ENCODE data around the gene KLHL35. TPM values are rescaled to one million over a fixed set of nuclear protein-coding genes. Genes with fewer than 3 reads are reported as not detected.
A peak's percentile ranks its signal among the peaks of the same experiment; 100 is the strongest.

The KLHL35 gene
- total and polyA plus RNA-seq, 4 donors = 0.62 to 2.4 (median 1.7) TPM

DNA sequence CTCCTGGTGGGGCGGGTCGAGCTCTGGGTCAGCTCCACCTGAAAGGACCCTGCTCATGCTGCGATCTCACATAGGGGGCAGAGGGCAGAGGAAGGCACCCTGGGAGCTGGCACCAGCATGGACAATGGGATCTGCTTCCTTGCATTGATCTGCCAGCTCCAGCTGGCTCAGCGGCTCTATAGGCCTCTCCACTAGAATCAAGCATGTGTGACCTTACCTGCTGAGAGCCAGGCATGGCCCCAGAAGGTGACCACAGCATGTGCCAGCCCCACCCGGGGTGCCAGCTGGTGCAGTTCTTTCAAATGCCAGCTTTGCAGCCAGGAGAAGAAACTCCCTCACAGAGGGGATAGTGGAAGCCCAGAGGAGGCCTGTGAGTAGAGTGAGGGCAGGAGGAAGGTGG lies 22.0 kb upstream of the KLHL35 start:
- Histone ChIP-seq H3K9ac (ENCODE audit: insufficient read depth in 1 of 2, low read length in 2 of 2) (no peak overlapping the region), H3K27me3 (ENCODE audit: control insufficient read depth in 3 of 3, insufficient read depth in 3 of 3, low read length in 2 of 3) (peaks cover 0 to 4% (median 3%) of the 10 kb centered on the region in 3 donors), H3K4me1 (ENCODE audit: control insufficient read depth in 5 of 5, insufficient read depth in 5 of 5, low read length in 5 of 5) (peaks cover 0 to 20% (median 0%) of the 10 kb centered on the region in 5 donors), H3K4me3 (no peak overlapping the region), H3K9me3 (ENCODE audit: control insufficient read depth in 4 of 4, insufficient read depth in 3 of 4, low read length in 3 of 4) (no peaks in the 10 kb centered on the region), H3K36me3 (ENCODE audit: control insufficient read depth in 4 of 4, insufficient read depth in 4 of 4, low read length in 4 of 4) (no peaks in the 10 kb centered on the region), H3K27ac (ENCODE audit: low read depth in 1 of 2, low read length in 1 of 2) (peak overlapping the region in 1 of 2 donors; percentile 15)
- ATAC-seq (ENCODE audit: insufficient read depth, low FRiP score) (no peak), DNase-seq (no peak)
- WGBS, 2 donors = 83 to 93% methylated on average over 5 of the region's 5 CpGs
- TF ChIP-seq, protein P1, sequence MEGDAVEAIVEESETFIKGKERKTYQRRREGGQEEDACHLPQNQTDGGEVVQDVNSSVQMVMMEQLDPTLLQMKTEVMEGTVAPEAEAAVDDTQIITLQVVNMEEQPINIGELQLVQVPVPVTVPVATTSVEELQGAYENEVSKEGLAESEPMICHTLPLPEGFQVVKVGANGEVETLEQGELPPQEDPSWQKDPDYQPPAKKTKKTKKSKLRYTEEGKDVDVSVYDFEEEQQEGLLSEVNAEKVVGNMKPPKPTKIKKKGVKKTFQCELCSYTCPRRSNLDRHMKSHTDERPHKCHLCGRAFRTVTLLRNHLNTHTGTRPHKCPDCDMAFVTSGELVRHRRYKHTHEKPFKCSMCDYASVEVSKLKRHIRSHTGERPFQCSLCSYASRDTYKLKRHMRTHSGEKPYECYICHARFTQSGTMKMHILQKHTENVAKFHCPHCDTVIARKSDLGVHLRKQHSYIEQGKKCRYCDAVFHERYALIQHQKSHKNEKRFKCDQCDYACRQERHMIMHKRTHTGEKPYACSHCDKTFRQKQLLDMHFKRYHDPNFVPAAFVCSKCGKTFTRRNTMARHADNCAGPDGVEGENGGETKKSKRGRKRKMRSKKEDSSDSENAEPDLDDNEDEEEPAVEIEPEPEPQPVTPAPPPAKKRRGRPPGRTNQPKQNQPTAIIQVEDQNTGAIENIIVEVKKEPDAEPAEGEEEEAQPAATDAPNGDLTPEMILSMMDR (IDR thresholded peaks at IDR 0.05; ENCODE audit: control extremely low read depth, extremely low read depth) = no peak

DNA sequence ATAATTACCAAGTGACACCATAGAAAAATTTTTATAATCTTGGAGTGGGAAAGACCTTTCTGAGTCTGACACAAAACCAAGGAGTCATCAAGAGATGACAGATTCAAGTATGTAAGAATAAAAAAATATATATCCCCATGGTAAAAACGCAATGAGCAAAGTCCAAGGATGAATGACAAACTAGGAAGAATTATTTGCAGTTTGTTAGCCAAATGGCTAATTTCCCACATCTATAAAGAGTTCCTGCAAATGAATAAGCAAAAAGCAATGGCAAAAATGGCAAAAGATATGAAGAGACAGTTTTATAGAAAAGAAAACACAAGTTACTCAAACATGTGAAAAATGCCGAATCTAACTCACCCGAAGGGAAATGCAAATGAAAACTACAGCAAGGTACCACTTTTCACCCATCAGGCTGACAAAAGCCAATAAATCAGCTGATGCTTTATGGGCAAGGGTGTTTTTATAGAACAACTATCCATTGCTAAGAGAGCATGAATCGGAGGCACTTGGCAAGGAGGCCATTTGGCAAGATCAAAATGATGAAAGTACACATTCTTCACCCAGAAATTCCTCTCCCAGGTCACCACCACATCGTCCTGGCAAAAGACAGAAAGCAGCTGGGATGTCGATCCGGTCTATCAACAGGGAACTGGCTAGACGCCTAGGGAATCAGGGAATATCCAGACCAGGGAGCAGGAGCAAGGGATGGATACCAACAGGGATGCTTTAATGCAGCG lies 21.1 kb upstream of the KLHL35 start:
- Histone ChIP-seq H3K9ac (ENCODE audit: insufficient read depth in 1 of 2, low read length in 2 of 2) (no peak overlapping the region), H3K27me3 (ENCODE audit: control insufficient read depth in 3 of 3, insufficient read depth in 3 of 3, low read length in 2 of 3) (peaks cover 0 to 4% (median 3%) of the 10 kb centered on the region in 3 donors), H3K4me3 (no peak overlapping the region), H3K36me3 (ENCODE audit: control insufficient read depth in 4 of 4, insufficient read depth in 4 of 4, low read length in 4 of 4) (no peaks in the 10 kb centered on the region), H3K27ac (ENCODE audit: low read depth in 1 of 2, low read length in 1 of 2) (no peak overlapping the region), H3K4me1 (ENCODE audit: control insufficient read depth in 5 of 5, insufficient read depth in 5 of 5, low read length in 5 of 5) (peaks cover 0 to 20% (median 0%) of the 10 kb centered on the region in 5 donors), H3K9me3 (ENCODE audit: control insufficient read depth in 4 of 4, insufficient read depth in 3 of 4, low read length in 3 of 4) (no peaks in the 10 kb centered on the region)
- WGBS, 2 donors = 70 to 85% methylated on average over 9 of the region's 9 CpGs
- peak; percentile 55 to 65 (median 62) for DNase-seq
- no peak for ATAC-seq (ENCODE audit: insufficient read depth, low FRiP score)
- TF ChIP-seq, protein P1 (IDR thresholded peaks at IDR 0.05; ENCODE audit: control extremely low read depth, extremely low read depth) = no peak

DNA sequence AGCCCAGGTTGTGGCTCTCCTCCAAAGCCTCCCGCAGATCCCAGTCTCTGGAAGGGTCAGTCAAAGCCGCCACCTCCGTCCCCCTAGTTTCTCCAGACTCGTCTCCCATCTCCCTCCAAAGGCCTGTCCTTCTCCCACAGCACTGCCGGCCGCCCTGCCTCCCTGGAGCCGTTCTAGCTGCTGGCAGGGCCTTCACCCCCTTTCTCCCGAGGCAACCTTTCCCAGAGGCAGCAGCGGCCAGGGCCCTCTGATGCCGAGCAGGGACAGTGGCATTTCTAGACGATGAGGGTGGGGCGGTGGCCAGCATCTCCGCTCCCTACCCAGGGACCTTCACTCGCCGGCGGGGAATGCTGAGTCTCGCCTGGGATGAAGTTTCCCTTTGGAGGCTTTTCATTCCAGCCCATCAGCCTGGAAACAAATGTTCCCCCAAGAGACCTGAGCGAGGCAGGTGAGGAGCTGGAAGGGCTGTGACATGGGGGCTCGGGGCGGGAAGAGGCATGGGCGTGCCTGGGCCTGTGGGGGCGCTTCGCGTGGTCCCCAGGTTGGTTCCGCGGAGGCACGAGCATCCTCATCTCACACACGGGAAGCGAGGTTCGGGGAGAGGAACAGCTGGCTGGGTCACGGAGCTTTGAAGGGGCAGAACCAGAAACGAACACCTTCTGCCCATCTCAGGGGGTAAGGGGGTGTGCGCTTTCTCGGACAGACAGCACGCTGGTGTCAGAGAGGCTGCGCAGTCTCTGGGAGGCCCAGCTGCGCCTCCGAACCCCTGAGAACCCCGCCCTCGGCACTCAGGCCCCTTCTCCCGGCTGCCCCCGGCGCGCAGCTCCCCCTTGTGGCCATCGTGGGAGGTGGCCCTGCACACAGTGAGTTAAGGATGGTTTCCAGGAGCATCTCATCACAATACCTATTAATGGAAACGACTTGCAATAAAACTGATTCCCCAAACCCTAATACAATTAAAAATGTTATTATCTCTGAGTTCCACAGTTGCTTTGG lies 18.1 kb upstream of the KLHL35 start:
- TF ChIP-seq, protein P1 (IDR thresholded peaks at IDR 0.05; ENCODE audit: control extremely low read depth, extremely low read depth) = no peak
- no peak for DNase-seq
- no peak for ATAC-seq (ENCODE audit: insufficient read depth, low FRiP score)
- no peak overlapping the region for H3K27ac ChIP-seq (ENCODE audit: low read depth in 1 of 2, low read length in 1 of 2)
- H3K9me3 ChIP-seq (ENCODE audit: control insufficient read depth in 4 of 4, insufficient read depth in 3 of 4, low read length in 3 of 4) = no peaks in the 10 kb centered on the region
- 77 to 81% methylated on average over 46 of the region's 46 CpGs for WGBS, 2 donors
- H3K9ac ChIP-seq (ENCODE audit: insufficient read depth in 1 of 2, low read length in 2 of 2) = no peak overlapping the region
- peaks cover 0 to 3% (median 0%) of the 10 kb centered on the region in 4 donors for H3K36me3 ChIP-seq (ENCODE audit: control insufficient read depth in 4 of 4, insufficient read depth in 4 of 4, low read length in 4 of 4)
- peaks cover 0 to 4% (median 3%) of the 10 kb centered on the region in 3 donors for H3K27me3 ChIP-seq (ENCODE audit: control insufficient read depth in 3 of 3, insufficient read depth in 3 of 3, low read length in 2 of 3)
- H3K4me1 ChIP-seq (ENCODE audit: control insufficient read depth in 5 of 5, insufficient read depth in 5 of 5, low read length in 5 of 5) = peaks cover 0 to 20% (median 0%) of the 10 kb centered on the region in 5 donors
- no peak overlapping the region for H3K4me3 ChIP-seq
